H1 (cell line): ENCODE results near the gene MAP2K5. TPM values are rescaled to one million over a fixed set of nuclear protein-coding genes. Genes with fewer than 3 reads are reported as not detected.

ENCODE experiments used
- CTCF ChIA-PET: fragments of 300-600 bp; sonication (Branson Sonifier 250); formaldehyde crosslinking; loops from one replicate; lab custom pipeline; 2021; ENCODE audit not compliant: partially characterized antibody; lab: Charles Lee
- POLR2A ChIA-PET: fragments of 300-600 bp; sonication (Branson Sonifier 250); formaldehyde crosslinking; loops from one replicate; lab custom pipeline; 2021; ENCODE audit warnings: inconsistent platforms; ENCODE audit not compliant: partially characterized antibody; lab: Charles Lee
- DNase-seq, 2 experiments: peaks; one replicate each; pipeline versions ENCODE4 v3.0.0 to v3.0.0-alpha.2; 2010 to 2022; ENCODE audit warnings: low spot score in 2 of 2, low read depth in 1 of 2, mixed read lengths in 1 of 2
- FAIRE-seq: peaks from 2 replicates; lab custom pipeline; 2011; peaks lifted over from hg19 to GRCh38; lab: Jason Lieb, UNC
- H2AFZ ChIP-seq: 2 replicates; pipeline ENCODE4 v1.8.1; 2012; ENCODE audit warnings: low read length, inconsistent platforms
- H2AK5ac ChIP-seq: 2 replicates; pipeline ENCODE4 v1.6.1; 2013; ENCODE audit warnings: low read depth, low read length
- H2BK120ac ChIP-seq: replicated peaks from 2 replicates; pipeline ENCODE3; 2013; ENCODE audit warnings: low read depth, low read length, inconsistent platforms
- H2BK12ac ChIP-seq: 2 replicates; pipeline ENCODE4 v1.6.1; 2013; ENCODE audit warnings: low read depth, low read length
- H2BK15ac ChIP-seq: 2 replicates; pipeline ENCODE4 v1.6.1; 2013; ENCODE audit warnings: low read length
- H2BK20ac ChIP-seq: 2 replicates; pipeline ENCODE4 v1.6.1; 2013; ENCODE audit warnings: low read length
- H2BK5ac ChIP-seq: 2 replicates; pipeline ENCODE4 v1.6.1; 2013; ENCODE audit warnings: low read depth, low read length
- H3K14ac ChIP-seq: 2 replicates; pipeline ENCODE4 v1.6.1; 2013; ENCODE audit warnings: inconsistent platforms; ENCODE audit not compliant: insufficient read length
- H3K18ac ChIP-seq: 2 replicates; pipeline ENCODE4 v1.6.1; 2013; ENCODE audit warnings: low read length; ENCODE audit errors: extremely low read depth
- H3K23ac ChIP-seq: 2 replicates; pipeline ENCODE4 v1.6.1; 2013; ENCODE audit warnings: inconsistent platforms; ENCODE audit not compliant: insufficient read length
- H3K23me2 ChIP-seq: 2 replicates; pipeline ENCODE4 v1.6.1; 2013; ENCODE audit warnings: low read depth, low read length
- H3K27ac ChIP-seq: 2 replicates; pipeline ENCODE4 v1.6.1; 2011; ENCODE audit warnings: low read depth, low read length, inconsistent platforms
- H3K27me3 ChIP-seq, 4 experiments: replicated peaks in 1 of 4; 1 replicate in 1 of 4; 2 replicates in 3 of 4; pipeline versions ENCODE4 v1.6.1 to v1.8.1; 2011 to 2013; ENCODE audit warnings: low read length in 3 of 4, mild to moderate bottlenecking in 3 of 4, inconsistent platforms in 2 of 4, mixed read lengths in 2 of 4, moderate library complexity in 1 of 4; ENCODE audit not compliant: control insufficient read depth in 3 of 4, insufficient read depth in 3 of 4; ENCODE audit errors: extremely low read depth in 1 of 4
- H3K36me3 ChIP-seq, 4 experiments: 2 replicates each; pipeline versions ENCODE4 v1.6.1 to v1.8.1; 2011 to 2013; ENCODE audit warnings: mild to moderate bottlenecking in 4 of 4, low read length in 3 of 4, moderate library complexity in 2 of 4, control low read depth in 1 of 4, inconsistent platforms in 1 of 4; ENCODE audit not compliant: insufficient read depth in 4 of 4, control insufficient read depth in 2 of 4
- H3K4ac ChIP-seq: replicated peaks from 2 replicates; pipeline ENCODE3; 2013; ENCODE audit warnings: low read length, low read depth, mixed read lengths, inconsistent platforms; ENCODE audit not compliant: insufficient read length
- H3K4me1 ChIP-seq, 4 experiments: replicated peaks in 1 of 4; 1 replicate in 1 of 4; 2 replicates in 3 of 4; pipeline versions ENCODE4 v1.6.1 to v1.8.1; 2011 to 2013; ENCODE audit warnings: low read length in 3 of 4, inconsistent platforms in 2 of 4, mixed read lengths in 1 of 4; ENCODE audit not compliant: insufficient read depth in 4 of 4, control insufficient read depth in 3 of 4
- H3K4me2 ChIP-seq, 2 experiments: 2 replicates each; pipeline versions ENCODE4 v1.6.1 to v1.8.1; 2011 to 2013; ENCODE audit warnings: low read depth in 2 of 2, low read length in 2 of 2, control low read depth in 1 of 2, inconsistent platforms in 1 of 2, mild to moderate bottlenecking in 1 of 2; ENCODE audit not compliant: insufficient read depth in 1 of 2
- H3K4me3 ChIP-seq, 4 experiments: fragments of 200-600, 300-600 bp in 1 of 4; sonication (generic), shearing (Covaris generic), sonication (Bioruptor Twin) in 1 of 4; 2 replicates each; pipeline versions ENCODE4 v1.5.1 to v1.8.1; 2011 to 2016; ENCODE audit warnings: low read length in 4 of 4, low read depth in 3 of 4, control low read depth in 2 of 4, inconsistent platforms in 2 of 4, mild to moderate bottlenecking in 2 of 4, mixed read lengths in 1 of 4, moderate library complexity in 1 of 4; ENCODE audit not compliant: insufficient read depth in 2 of 4; ENCODE audit errors: extremely low read depth in 1 of 4
- H3K56ac ChIP-seq: replicated peaks from 2 replicates; pipeline ENCODE3; 2013; ENCODE audit warnings: low read depth, mild to moderate bottlenecking, mixed read lengths, low read length, inconsistent platforms; ENCODE audit not compliant: insufficient read length
- H3K79me1 ChIP-seq: 2 replicates; pipeline ENCODE4 v1.6.1; 2013; ENCODE audit warnings: low read depth, low read length, control low read depth
- H3K79me2 ChIP-seq, 2 experiments: 2 replicates each; pipeline versions ENCODE4 v1.6.1 to v1.8.1; 2012 to 2013; ENCODE audit warnings: low read length in 2 of 2, mild to moderate bottlenecking in 2 of 2, inconsistent platforms in 1 of 2; ENCODE audit not compliant: insufficient read depth in 2 of 2, control insufficient read depth in 1 of 2
- H3K9ac ChIP-seq, 4 experiments: replicated peaks in 1 of 4; 1 replicate in 1 of 4; 2 replicates in 3 of 4; pipeline versions ENCODE4 v1.6.1 to v1.8.1; 2011 to 2013; ENCODE audit warnings: low read depth in 3 of 4, low read length in 3 of 4, control low read depth in 2 of 4, mild to moderate bottlenecking in 2 of 4, moderate library complexity in 2 of 4, inconsistent platforms in 1 of 4; ENCODE audit errors: extremely low read depth in 1 of 4
- H3K9me3 ChIP-seq, 2 experiments: 2 replicates each; pipeline versions ENCODE4 v1.6.1 to v1.8.1; 2012 to 2013; ENCODE audit warnings: mild to moderate bottlenecking in 2 of 2, moderate library complexity in 2 of 2, control low read depth in 1 of 2, inconsistent platforms in 1 of 2, low read depth in 1 of 2, low read length in 1 of 2, mixed read lengths in 1 of 2; ENCODE audit not compliant: insufficient read depth in 2 of 2
- H4K20me1 ChIP-seq, 2 experiments: replicated peaks in 1 of 2; 2 replicates each; pipeline versions ENCODE3 to v1.8.1; 2011 to 2013; ENCODE audit warnings: inconsistent platforms in 2 of 2, low read length in 2 of 2, mild to moderate bottlenecking in 1 of 2; ENCODE audit not compliant: insufficient read depth in 2 of 2, control insufficient read depth in 1 of 2
- H4K5ac ChIP-seq: 2 replicates; pipeline ENCODE4 v1.6.1; 2013; ENCODE audit warnings: low read length, low read depth, mixed read lengths, inconsistent platforms; ENCODE audit not compliant: insufficient read length
- H4K8ac ChIP-seq: 2 replicates; pipeline ENCODE4 v1.8.0; 2013; ENCODE audit warnings: mild to moderate bottlenecking, moderate library complexity, low read length, inconsistent platforms; ENCODE audit not compliant: insufficient read depth; ENCODE audit errors: extremely low read depth
- H4K91ac ChIP-seq: replicated peaks from 2 replicates; pipeline ENCODE3; 2013; ENCODE audit warnings: low read length, mixed read lengths, inconsistent platforms; ENCODE audit not compliant: insufficient read length
- EGR1 ChIP-seq: IDR thresholded peaks from 2 replicates; pipeline ENCODE4 v1.6.1; 2011; ENCODE audit warnings: low read depth, low read length, borderline replicate concordance
- PHF8 ChIP-seq: fragments of 200-600 bp; sonication (generic); conservative IDR thresholded peaks from 2 replicates; pipeline ENCODE4 v1.7.1; 2012; ENCODE audit warnings: low read depth, mild to moderate bottlenecking, inconsistent platforms, low read length, moderate library complexity
- POLR2AphosphoS5 ChIP-seq: IDR thresholded peaks from 2 replicates; pipeline ENCODE4 v1.6.1; 2011; ENCODE audit warnings: low read depth, low read length
- WGBS, 2 experiments: shearing (Covaris generic) in 1 of 2; methylation state at CpG; one replicate each; pipeline versions ENCODE4 v1.1.6 to v1.1.7; 2013 to 2015; ENCODE audit warnings: low lambda C conversion rate in 2 of 2, mixed read lengths in 2 of 2, inconsistent platforms in 1 of 2, low coverage in 1 of 2, missing lambda C conversion rate in 1 of 2; ENCODE audit not compliant: insufficient replicate concordance in 2 of 2, insufficient coverage in 1 of 2, insufficient read length in 1 of 2; ENCODE audit errors: extremely low coverage in 1 of 2, missing lambda C conversion rate in 1 of 2; 5-methylcytosine and 5-hydroxymethylcytosine counted together
- polyA plus RNA-seq, 7 experiments: library from polyadenylated mRNA; depleted of rRNA in 3 of 7; stranded (reverse) in 5 of 7; unstranded in 2 of 7; fragments of >200 nt in 5 of 7; fragments of 200-250 nt in 2 of 7; gene quantifications; 1 replicate in 5 of 7; 2 replicates in 1 of 7; 4 replicates in 1 of 7; pipeline versions ENCODE4 v1.2.1 to v1.2.3, GENCODE V29; 2011 to 2013; ENCODE audit warnings: missing spikeins in 2 of 7, mixed read lengths in 2 of 7
- total RNA-seq: library from RNA; stranded (reverse); fragmentation: NEBNext Ultra II Directional; extraction: Animal tissue kit (Norgen Biotek cat#: 25700); gene quantifications from 2 replicates; pipeline ENCODE4 v1.2.1, GENCODE V29; 2021

Gene MAP2K5
- total and polyA plus RNA-seq, 2 of the 8 experiments (the other 6 are each of a cell fraction or from before 2014, with no cell fraction given), result 4.4 to 15.8 TPM

DNA sequence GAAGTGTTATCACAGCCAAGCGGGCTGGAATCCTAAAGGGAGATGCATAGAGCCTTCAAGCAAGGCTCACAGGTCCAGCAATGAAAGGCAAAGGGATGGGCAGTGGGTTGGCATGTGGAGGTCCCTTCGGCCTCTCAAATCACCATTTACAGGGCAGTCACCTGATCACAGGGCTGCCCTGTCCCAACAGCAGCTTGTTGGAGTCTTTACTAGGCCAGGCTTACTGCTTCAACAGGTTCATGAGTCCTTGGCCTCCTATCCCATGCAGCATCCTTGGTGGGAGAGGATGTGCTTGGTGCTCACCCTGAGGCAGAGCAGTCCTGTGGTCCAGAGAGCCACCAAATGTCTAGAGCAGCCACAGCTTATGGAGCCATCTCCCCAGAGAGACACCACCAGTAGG lies 258.6 kb downstream of the MAP2K5 start:
- no peak overlapping the region for H2BK12ac ChIP-seq
- no peaks in the 10 kb centered on the region for H3K23me2 ChIP-seq
- no peak overlapping the region for H3K23ac ChIP-seq
- no peak overlapping the region for H3K27ac ChIP-seq
- no peak overlapping the region for H4K5ac ChIP-seq
- H3K18ac ChIP-seq, result no peak overlapping the region
- peaks cover 0 to 2% of the 10 kb centered on the region in 2 experiments for H4K20me1 ChIP-seq
- CTCF ChIA-PET, result interaction anchor here (0.8 to 1.5 kb wide), 4 partner anchors 10 to 212 kb away, joined by 3 to 4 read pairs (median 4); no protein-coding TSS in a partner anchor
- no peak overlapping the region for H2BK120ac ChIP-seq
- no peak overlapping the region for H3K14ac ChIP-seq
- POLR2A ChIA-PET, result interaction anchor here (0.6 to 1.8 kb wide), 3 partner anchors 10 to 204 kb away, joined by 3 to 6 read pairs (median 3); no protein-coding TSS in a partner anchor
- 71% methylated on average over 2 of the region's 2 CpGs; no CpG with 5 or more reads in 1 of the 2 experiments for WGBS, 2 experiments
- H2BK5ac ChIP-seq, result no peak overlapping the region
- H2AK5ac ChIP-seq, result no peak overlapping the region; the same call in 1 of the 2 replicates
- FAIRE-seq, result no peak
- H3K4me1 ChIP-seq, result peaks cover 3 to 24% (median 17%) of the 10 kb centered on the region in 4 experiments
- H3K79me2 ChIP-seq, result no peaks in the 10 kb centered on the region
- H3K79me1 ChIP-seq, result no peaks in the 10 kb centered on the region
- H2BK15ac ChIP-seq, result no peak overlapping the region
- no peak overlapping the region for H3K4me3 ChIP-seq
- no peak for DNase-seq
- H3K4ac ChIP-seq, result no peak overlapping the region
- no peak overlapping the region for H4K91ac ChIP-seq
- no peak overlapping the region for H2BK20ac ChIP-seq
- no peak overlapping the region for H4K8ac ChIP-seq
- H3K4me2 ChIP-seq, result no peak overlapping the region
- H3K9ac ChIP-seq, result no peak overlapping the region
- no peaks in the 10 kb centered on the region for H3K36me3 ChIP-seq
- TF ChIP-seq PHF8 (no peak), POLR2AphosphoS5 (no peak), EGR1 (no peak)
- TF ChIP-seq, all 59 proteins: peak for 0
- Histone ChIP-seq H2AFZ (no peak overlapping the region), H3K27me3 (no peaks in the 10 kb centered on the region; a peak in 2 of 7 replicates), H3K9me3 (no peaks in the 10 kb centered on the region), H3K56ac (no peak overlapping the region)
